NAMALWA (cell line): ENCODE data around the gene CHMP4A.

Source experiments
- DNase-seq: peaks from one replicate; pipeline ENCODE4 v3.0.0-alpha.2; 2015; ENCODE audit warnings: low spot score

Gene CHMP4A

GRCh38 chr14:24178399-24179178 lies 34.7 kb downstream of the CHMP4A start:
- no peak for DNase-seq

GRCh38 chr14:24177891-24178290 lies 35.4 kb downstream of the CHMP4A start:
- DNase-seq, result no peak

GRCh38 chr14:24177041-24177825 lies 36.1 kb downstream of the CHMP4A start:
- no peak for DNase-seq

- no peak for DNase-seq
Measured at GRCh38 chr14:24176599-24176998, 36.7 kb downstream of the CHMP4A start.

GRCh38 chr14:24172871-24173281 lies 40.4 kb downstream of the CHMP4A start:
- no peak for DNase-seq

- DNase-seq, result no peak
Measured at GRCh38 chr14:24172261-24172860, 40.9 kb downstream of the CHMP4A start.

- DNase-seq, result peak; percentile 98
Measured at GRCh38 chr14:24171422-24172260, 41.6 kb downstream of the CHMP4A start, which contains the start of gene REC8. Gene REC8 (plus strand): TSS chr14:24172080. CDS start chr14:24172553, 473 bp downstream.

- DNase-seq, result no peak
Measured at GRCh38 chr14:24167469-24168114, 45.7 kb downstream of the CHMP4A start.

- DNase-seq, result no peak
Measured at GRCh38 chr14:24165785-24166184, 47.5 kb downstream of the CHMP4A start.

GRCh38 chr14:24164518-24164991 lies 48.7 kb downstream of the CHMP4A start:
- no peak for DNase-seq

GRCh38 chr14:24162093-24162492 lies 51.2 kb downstream of the CHMP4A start:
- DNase-seq, result no peak

GRCh38 chr14:24160850-24161804 lies 52.2 kb downstream of the CHMP4A start, which contains the start of gene IRF9:
Gene IRF9 (plus strand): TSS chr14:24161265. CDS start chr14:24162145, 880 bp downstream.
- DNase-seq, result peak; percentile 98

GRCh38 chr14:24160499-24160849 lies 52.8 kb downstream of the CHMP4A start:
- DNase-seq, result no peak

- no peak for DNase-seq
Measured at GRCh38 chr14:24159777-24160498, 53.4 kb downstream of the CHMP4A start.
